Smooth muscle cell (in vitro differentiated cells): ENCODE data around the gene IGLL5. TPM values are rescaled to one million over a fixed set of nuclear protein-coding genes. Genes with fewer than 3 reads are reported as not detected.

Experiments used
- DNase-seq: peaks from one replicate; lab custom pipeline; 2025; ENCODE audit not compliant: unreplicated experiment; lab: John Stamatoyannopoulos, UW
- H2AFZ ChIP-seq: fragments of 200-600 bp; sonication (generic); 2 replicates; pipeline ENCODE4 v1.6.0; 2016; ENCODE audit warnings: antibody characterized with exemption, low read depth, mild to moderate bottlenecking
- H3F3A ChIP-seq: fragments of 200-600 bp; sonication (generic); 2 replicates; pipeline ENCODE4 v1.6.0; 2017; ENCODE audit warnings: antibody characterized with exemption, low read depth
- H3K27ac ChIP-seq: fragments of 200-600 bp; sonication (generic); 2 replicates; pipeline ENCODE4 v1.5.1; 2016; ENCODE audit warnings: low read depth, mild to moderate bottlenecking
- H3K27me3 ChIP-seq: fragments of 200-600 bp; sonication (generic); 2 replicates; pipeline ENCODE4 v1.6.1; 2016; ENCODE audit warnings: low read depth, mild to moderate bottlenecking
- H3K36me3 ChIP-seq: fragments of 200-600 bp; sonication (generic); 2 replicates; pipeline ENCODE4 v1.5.1; 2016; ENCODE audit warnings: low read depth
- H3K4me1 ChIP-seq: fragments of 200-600 bp; sonication (generic); 2 replicates; pipeline ENCODE4 v1.5.1; 2016; ENCODE audit warnings: low read depth
- H3K4me2 ChIP-seq: fragments of 200-600 bp; sonication (generic); 2 replicates; pipeline ENCODE4 v1.6.0; 2016; ENCODE audit warnings: mild to moderate bottlenecking
- H3K4me3 ChIP-seq: fragments of 200-600 bp; sonication (generic); 2 replicates; pipeline ENCODE4 v1.5.1; 2016; ENCODE audit warnings: mild to moderate bottlenecking
- H3K79me2 ChIP-seq: fragments of 200-600 bp; sonication (generic); 2 replicates; pipeline ENCODE4 v1.6.0; 2016; ENCODE audit warnings: low read depth, mild to moderate bottlenecking
- H3K9ac ChIP-seq: fragments of 200-600 bp; sonication (generic); 2 replicates; pipeline ENCODE4 v1.6.0; 2016; ENCODE audit warnings: low read depth
- H3K9me3 ChIP-seq: fragments of 200-600 bp; sonication (generic); replicated peaks from 2 replicates; pipeline ENCODE4 v1.5.1; 2016; ENCODE audit warnings: low read depth
- H4K20me1 ChIP-seq: fragments of 200-600 bp; sonication (generic); 2 replicates; pipeline ENCODE4 v1.6.0; 2016; ENCODE audit warnings: low read depth
- WGBS: methylation state at CpG from one replicate; pipeline ENCODE4 v1.1.7; 2016; ENCODE audit warnings: low lambda C conversion rate; 5-methylcytosine and 5-hydroxymethylcytosine counted together
- polyA plus RNA-seq: library from polyadenylated mRNA; unstranded; fragments of >200 nt; fragmentation: Nextera tagmentation; extraction: Ambion mirVana; gene quantifications from 2 replicates; pipeline ENCODE4 v1.2.1, GENCODE V29; 2016
- total RNA-seq: library from RNA; depleted of rRNA; stranded (reverse); fragments of >200 nt; gene quantifications from 2 replicates; pipeline ENCODE4 v1.2.3, GENCODE V29; 2014
- TF ChIP-seq, protein P1 (sequence below): fragments of 200-600 bp; sonication (generic); IDR thresholded peaks from 2 replicates; pipeline ENCODE4 v1.5.1; 2017; ENCODE audit warnings: borderline replicate concordance, mild to moderate bottlenecking, antibody characterized with exemption; ENCODE audit not compliant: insufficient read depth, poor library complexity, severe bottlenecking

IGLL5 gene
- total and polyA plus RNA-seq, 2 experiments from 2014 or later, result not detected

DNA sequence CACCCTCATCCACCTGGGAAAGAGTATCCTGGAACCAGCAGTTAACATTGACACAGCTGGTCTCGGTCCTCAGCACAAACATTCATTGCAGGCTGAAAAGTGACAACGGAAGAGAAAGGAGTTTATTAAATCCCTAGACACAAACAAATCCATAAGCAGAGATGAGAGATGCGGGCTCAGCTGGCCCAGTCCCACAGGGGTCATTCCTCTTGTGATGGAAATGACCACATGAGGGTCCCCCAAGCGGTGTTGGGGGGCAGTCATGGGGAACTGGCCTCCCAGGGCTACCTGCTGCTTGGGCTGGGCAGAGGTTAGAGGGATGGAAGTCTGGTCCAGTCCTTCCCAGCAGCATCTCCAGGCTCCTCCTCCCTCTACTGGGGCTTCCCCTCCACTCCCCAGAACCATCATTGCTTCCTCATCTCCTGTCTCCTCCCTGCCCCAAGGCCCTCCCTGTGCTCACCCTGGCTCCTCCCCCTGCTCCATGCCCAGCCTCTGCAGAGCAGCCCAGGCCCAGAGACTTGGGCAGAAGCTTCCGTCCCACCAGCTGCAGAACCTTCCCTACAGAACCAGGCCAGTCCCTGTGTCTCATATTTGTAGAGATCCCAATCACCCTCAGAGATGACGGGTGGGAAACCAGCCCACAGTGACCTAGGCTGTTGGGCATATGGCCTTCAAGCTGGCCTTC, 5.4 kb upstream of the IGLL5 start:
- H2AFZ ChIP-seq, result no peak overlapping the region
- no peaks in the 10 kb centered on the region for H3K79me2 ChIP-seq
- H3K36me3 ChIP-seq, result no peaks in the 10 kb centered on the region
- H3K4me2 ChIP-seq, result no peak overlapping the region
- no peaks in the 10 kb centered on the region for H3K4me1 ChIP-seq
- TF ChIP-seq, protein P1, sequence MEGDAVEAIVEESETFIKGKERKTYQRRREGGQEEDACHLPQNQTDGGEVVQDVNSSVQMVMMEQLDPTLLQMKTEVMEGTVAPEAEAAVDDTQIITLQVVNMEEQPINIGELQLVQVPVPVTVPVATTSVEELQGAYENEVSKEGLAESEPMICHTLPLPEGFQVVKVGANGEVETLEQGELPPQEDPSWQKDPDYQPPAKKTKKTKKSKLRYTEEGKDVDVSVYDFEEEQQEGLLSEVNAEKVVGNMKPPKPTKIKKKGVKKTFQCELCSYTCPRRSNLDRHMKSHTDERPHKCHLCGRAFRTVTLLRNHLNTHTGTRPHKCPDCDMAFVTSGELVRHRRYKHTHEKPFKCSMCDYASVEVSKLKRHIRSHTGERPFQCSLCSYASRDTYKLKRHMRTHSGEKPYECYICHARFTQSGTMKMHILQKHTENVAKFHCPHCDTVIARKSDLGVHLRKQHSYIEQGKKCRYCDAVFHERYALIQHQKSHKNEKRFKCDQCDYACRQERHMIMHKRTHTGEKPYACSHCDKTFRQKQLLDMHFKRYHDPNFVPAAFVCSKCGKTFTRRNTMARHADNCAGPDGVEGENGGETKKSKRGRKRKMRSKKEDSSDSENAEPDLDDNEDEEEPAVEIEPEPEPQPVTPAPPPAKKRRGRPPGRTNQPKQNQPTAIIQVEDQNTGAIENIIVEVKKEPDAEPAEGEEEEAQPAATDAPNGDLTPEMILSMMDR, result no peak
- no peaks in the 10 kb centered on the region for H4K20me1 ChIP-seq
- H3F3A ChIP-seq, result no peaks in the 10 kb centered on the region
- no peak overlapping the region for H3K9ac ChIP-seq
- no peak overlapping the region for H3K4me3 ChIP-seq
- DNase-seq, result no peak
- 73% methylated on average over 6 of the region's 6 CpGs for WGBS
- H3K9me3 ChIP-seq, result no peaks in the 10 kb centered on the region
- H3K27me3 ChIP-seq, result peaks cover 64% of the 10 kb centered on the region
- no peak overlapping the region for H3K27ac ChIP-seq

DNA sequence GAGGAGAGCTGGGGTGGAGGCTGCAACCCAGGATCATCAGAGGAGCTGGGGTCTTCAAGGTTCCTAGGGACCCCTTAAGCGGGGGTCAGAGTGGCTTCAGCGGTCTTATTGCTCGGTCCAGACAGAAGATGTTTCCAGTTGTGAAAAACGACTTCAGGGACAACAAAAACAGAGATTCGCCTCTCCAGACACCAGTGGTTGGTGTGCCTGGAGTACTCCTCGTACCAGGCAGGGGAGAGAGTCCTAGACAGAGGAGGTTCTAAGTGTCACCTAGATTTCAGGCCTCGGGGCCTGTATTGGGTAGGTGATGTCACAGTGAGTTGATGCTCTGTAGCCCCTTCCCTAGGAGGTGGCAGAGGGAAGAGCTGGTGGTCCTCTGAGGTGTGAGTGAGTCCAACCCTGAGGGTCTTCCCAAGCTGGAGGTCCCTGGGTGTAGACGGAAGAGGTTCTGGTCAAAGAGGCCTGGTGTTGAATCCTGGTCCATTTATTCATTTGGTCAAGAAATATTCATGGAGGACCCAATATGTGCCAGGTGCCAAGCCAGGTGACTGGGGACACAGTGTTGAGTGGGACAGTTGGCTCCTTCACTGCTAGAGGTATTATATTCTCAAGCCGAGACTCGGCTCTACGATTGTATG, 4.4 kb upstream of the IGLL5 start:
- TF ChIP-seq, protein P1, result no peak
- H4K20me1 ChIP-seq, result no peaks in the 10 kb centered on the region

DNA sequence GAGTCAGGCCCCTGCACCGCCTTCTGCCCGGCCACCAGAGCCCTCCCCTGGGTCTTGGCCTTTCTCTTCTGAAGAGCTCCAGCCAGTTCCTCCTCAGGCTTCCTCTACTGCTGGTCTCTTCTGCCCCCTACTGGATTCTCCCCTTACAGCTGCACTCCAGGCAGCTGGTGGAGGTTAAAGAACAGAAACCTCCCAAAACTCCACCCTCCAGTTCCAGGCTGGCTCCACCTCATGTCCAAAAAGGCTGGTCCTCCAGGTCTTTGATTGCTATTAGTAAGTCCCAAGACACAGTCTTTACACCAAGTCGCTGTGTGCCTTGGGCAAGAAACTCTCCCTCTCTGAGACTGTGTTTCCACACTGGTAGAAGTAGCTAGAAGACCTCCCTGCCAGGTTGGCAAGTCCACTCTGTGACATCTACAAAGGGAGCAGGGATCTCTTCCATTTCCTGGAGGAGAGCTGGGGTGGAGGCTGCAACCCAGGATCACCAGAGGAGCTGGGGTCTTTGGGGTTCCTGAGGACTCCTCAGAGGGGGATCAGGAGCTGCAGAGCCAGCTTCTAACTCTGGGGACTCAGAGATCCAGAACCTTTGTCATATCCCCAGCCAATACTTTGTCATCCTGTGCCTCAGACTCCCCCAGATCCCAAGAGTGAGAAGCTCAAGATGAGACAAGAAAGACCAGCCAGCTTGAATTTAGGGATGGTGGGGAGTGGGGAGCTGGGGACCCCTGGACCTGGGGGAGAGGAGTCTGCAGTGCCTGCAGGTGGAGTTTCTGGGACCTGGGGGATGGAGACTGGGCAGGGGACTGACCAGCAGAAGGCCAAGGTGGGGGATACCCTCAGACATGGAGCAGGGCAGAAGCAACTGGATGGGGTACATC, 3.4 kb upstream of the IGLL5 start:
- peaks cover 66% of the 10 kb centered on the region for H3K27me3 ChIP-seq
- no peak overlapping the region for H2AFZ ChIP-seq
- no peak for DNase-seq
- no peak overlapping the region for H3K4me2 ChIP-seq
- no peak overlapping the region for H3K9ac ChIP-seq
- H3K27ac ChIP-seq, result no peak overlapping the region
- H3F3A ChIP-seq, result no peaks in the 10 kb centered on the region
- no peaks in the 10 kb centered on the region for H3K9me3 ChIP-seq
- 9% methylated on average over 3 of the region's 3 CpGs for WGBS
- TF ChIP-seq, protein P1, result peak; percentile 48
- H4K20me1 ChIP-seq, result no peaks in the 10 kb centered on the region
- H3K4me3 ChIP-seq, result no peak overlapping the region
- H3K4me1 ChIP-seq, result no peaks in the 10 kb centered on the region
- H3K36me3 ChIP-seq, result no peaks in the 10 kb centered on the region
- no peaks in the 10 kb centered on the region for H3K79me2 ChIP-seq

More for the DNA sequence above, 4.4 kb upstream of the IGLL5 start:
- H3K9me3 ChIP-seq, result no peaks in the 10 kb centered on the region
- DNase-seq, result no peak
- H3K36me3 ChIP-seq, result no peaks in the 10 kb centered on the region
- H3F3A ChIP-seq, result no peaks in the 10 kb centered on the region
- no peak overlapping the region for H2AFZ ChIP-seq
- no peak overlapping the region for H3K4me3 ChIP-seq
- no peaks in the 10 kb centered on the region for H3K79me2 ChIP-seq
- H3K4me1 ChIP-seq, result no peaks in the 10 kb centered on the region
- H3K9ac ChIP-seq, result no peak overlapping the region
- no peak overlapping the region for H3K27ac ChIP-seq
- WGBS, result 82% methylated on average over 11 of the region's 11 CpGs
- no peak overlapping the region for H3K4me2 ChIP-seq
- H3K27me3 ChIP-seq, result peaks cover 67% of the 10 kb centered on the region
